H1 (cell line): Measurements from ENCODE around the gene CDCA4.

Source experiments
- JUN ChIP-seq: IDR thresholded peaks from 2 replicates; pipeline ENCODE4 v1.6.1; 2011; ENCODE audit warnings: low read depth, mild to moderate bottlenecking, improper control_type of control experiment, low read length
- POLR2A ChIP-seq, 2 experiments: IDR thresholded peaks; 1 replicate in 1 of 2; 2 replicates in 1 of 2; pipeline ENCODE4 v1.6.1; 2011; ENCODE audit warnings: low read depth in 2 of 2, low read length in 2 of 2, mild to moderate bottlenecking in 2 of 2; ENCODE audit errors: control extremely low read depth in 1 of 2
- RFX5 ChIP-seq: IDR thresholded peaks from 2 replicates; pipeline ENCODE4 v1.6.1; 2011; ENCODE audit warnings: low read depth, low read length, improper control_type of control experiment, borderline replicate concordance
- TF ChIP-seq, protein P1 (sequence below), 3 experiments: IDR thresholded peaks; 1 replicate in 2 of 3; 2 replicates in 1 of 3; pipeline versions ENCODE4 v1.5.1 to v1.6.1; 2011; ENCODE audit warnings: low read length in 3 of 3, mild to moderate bottlenecking in 3 of 3, inconsistent platforms in 2 of 3, low read depth in 1 of 3, moderate library complexity in 1 of 3; ENCODE audit not compliant: insufficient read depth in 1 of 3; ENCODE audit errors: control extremely low read depth in 1 of 3

DNA sequence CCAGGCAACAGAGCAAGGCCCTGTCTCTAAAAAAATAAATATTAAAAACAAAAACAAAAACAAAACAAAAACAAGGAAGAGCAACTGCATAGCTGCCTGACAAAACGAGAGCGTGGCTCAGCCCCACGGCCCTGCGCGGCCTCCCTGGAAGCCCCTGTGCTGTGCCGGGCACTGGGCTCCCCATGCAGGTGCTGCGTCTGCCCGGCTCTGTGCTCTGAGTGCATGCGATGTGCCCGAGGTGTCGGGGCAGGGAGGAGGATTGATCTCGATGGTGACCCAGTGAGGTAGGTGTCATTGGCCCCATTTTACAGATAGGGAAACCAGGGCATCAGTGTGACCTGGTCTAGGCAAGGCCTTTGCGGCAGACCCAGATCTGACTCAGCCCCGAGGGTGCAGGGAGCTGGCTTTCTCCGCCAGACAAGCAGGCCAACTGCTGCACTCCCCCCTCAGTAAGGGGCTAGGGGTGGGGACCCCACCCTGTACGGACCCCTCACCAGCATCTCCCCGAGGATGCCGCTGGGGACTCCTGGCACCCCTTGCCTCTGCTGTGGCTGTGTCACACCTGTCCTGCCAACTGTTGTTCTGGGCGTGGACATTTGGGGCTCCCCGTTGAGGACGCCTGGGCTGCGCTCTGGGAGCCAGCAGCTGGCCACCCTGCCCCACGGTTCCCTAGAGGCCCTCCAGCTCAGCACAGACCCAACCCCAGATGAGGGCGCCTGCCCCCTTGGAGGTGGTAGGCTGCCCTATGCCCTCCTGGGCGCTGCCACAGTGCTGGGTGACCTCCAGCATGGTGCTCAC, 29.1 kb upstream of the CDCA4 start:
- TF ChIP-seq, protein P1, sequence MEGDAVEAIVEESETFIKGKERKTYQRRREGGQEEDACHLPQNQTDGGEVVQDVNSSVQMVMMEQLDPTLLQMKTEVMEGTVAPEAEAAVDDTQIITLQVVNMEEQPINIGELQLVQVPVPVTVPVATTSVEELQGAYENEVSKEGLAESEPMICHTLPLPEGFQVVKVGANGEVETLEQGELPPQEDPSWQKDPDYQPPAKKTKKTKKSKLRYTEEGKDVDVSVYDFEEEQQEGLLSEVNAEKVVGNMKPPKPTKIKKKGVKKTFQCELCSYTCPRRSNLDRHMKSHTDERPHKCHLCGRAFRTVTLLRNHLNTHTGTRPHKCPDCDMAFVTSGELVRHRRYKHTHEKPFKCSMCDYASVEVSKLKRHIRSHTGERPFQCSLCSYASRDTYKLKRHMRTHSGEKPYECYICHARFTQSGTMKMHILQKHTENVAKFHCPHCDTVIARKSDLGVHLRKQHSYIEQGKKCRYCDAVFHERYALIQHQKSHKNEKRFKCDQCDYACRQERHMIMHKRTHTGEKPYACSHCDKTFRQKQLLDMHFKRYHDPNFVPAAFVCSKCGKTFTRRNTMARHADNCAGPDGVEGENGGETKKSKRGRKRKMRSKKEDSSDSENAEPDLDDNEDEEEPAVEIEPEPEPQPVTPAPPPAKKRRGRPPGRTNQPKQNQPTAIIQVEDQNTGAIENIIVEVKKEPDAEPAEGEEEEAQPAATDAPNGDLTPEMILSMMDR (IDR thresholded peaks at IDR 0.05; ENCODE audit: control extremely low read depth in 1 of 3, insufficient read depth in 1 of 3, low read depth in 1 of 3, low read length in 3 of 3), result no peak
- TF ChIP-seq POLR2A (IDR thresholded peaks at IDR 0.05; ENCODE audit: control extremely low read depth in 1 of 2, low read depth in 2 of 2, low read length in 2 of 2) (no peak), RFX5 (no peak), JUN (no peak)
